ENCODE measurements around the gene UBA5.

DNA sequence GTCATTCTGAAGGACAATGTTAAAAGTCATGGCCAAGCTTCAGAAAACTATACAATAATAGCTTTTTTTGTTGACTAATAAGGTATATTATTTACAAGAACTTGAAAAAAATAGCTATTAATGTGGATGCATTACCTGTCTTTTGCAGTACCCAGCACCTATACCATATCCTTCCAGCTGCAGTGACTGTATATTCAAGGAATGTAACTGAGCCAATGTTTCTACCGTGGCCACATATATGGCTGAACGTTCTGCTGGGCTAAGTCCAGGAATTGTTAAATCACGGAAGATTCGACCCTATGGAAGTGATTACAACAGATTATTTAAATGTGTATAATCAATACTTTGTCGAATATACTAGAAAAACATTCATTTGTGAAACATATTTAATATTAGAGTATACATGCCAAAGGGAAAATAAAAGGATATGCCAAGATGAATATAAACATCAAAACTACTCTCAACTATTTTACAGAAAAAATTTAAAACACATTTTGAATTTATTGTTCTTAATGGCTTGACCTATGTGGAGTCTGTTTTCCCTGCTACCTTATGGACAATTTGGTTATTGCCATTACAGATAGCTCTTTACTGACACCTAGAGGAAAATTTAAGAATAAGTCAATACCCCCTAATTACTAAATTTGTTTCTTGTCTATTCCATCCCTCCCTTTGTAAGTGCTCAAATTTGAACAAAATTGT is 18.1 kb upstream of the UBA5 start:
- TF ChIP-seq POLR2A (IDR thresholded peaks at IDR 0.05) = no peak
- TF ChIP-seq, protein P1, sequence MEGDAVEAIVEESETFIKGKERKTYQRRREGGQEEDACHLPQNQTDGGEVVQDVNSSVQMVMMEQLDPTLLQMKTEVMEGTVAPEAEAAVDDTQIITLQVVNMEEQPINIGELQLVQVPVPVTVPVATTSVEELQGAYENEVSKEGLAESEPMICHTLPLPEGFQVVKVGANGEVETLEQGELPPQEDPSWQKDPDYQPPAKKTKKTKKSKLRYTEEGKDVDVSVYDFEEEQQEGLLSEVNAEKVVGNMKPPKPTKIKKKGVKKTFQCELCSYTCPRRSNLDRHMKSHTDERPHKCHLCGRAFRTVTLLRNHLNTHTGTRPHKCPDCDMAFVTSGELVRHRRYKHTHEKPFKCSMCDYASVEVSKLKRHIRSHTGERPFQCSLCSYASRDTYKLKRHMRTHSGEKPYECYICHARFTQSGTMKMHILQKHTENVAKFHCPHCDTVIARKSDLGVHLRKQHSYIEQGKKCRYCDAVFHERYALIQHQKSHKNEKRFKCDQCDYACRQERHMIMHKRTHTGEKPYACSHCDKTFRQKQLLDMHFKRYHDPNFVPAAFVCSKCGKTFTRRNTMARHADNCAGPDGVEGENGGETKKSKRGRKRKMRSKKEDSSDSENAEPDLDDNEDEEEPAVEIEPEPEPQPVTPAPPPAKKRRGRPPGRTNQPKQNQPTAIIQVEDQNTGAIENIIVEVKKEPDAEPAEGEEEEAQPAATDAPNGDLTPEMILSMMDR (IDR thresholded peaks at IDR 0.05) = peak; percentile 73 to 78 (median 74)
